NCI-H524 treated with DMSO at 0.1 percent for 48 hours (cell line): ENCODE measurements around the gene MYLK.

ENCODE experiments used
- DNase-seq: peaks from one replicate; lab custom pipeline; 2025; lab: John Stamatoyannopoulos, UW

The MYLK gene

DNA sequence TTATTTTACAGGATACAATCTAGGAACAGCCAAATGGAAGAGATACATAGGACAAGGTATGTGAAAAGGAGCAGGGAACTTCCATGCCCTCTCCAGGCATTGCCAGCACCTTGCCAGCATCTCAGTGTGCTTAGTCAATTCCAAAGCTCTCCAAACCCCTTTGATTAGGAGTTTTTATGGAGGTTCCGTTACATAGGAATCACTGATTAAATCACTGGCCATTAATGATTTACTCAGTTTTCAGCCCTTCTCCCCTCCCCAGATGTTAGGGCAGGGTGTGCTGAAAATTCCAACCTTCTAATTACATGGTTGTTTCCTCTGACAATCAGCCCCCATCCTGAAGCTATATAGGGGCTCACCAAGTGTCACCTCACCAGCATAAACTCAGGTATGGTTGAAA, 11.5 kb downstream of the MYLK start:
- DNase-seq, result no peak

DNA sequence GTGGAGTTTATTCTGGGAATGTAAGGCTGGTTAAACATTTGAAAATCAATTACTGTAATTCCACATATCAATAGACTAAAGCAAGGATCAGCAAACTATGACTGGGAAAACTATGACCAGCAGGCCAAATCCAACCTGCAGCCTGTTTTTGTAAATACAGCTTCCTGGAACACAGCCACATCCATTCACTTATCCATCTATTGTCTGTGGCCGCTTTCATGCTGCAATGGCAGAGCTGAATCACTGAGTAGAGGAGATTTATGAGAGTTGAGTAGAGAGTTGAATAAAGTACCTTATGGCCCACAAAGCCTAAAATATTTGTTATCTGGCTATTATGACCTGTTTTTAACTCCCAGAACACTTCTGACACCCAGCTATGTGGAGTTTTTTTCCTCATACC, 12.2 kb downstream of the MYLK start:
- DNase-seq, result no peak

DNA sequence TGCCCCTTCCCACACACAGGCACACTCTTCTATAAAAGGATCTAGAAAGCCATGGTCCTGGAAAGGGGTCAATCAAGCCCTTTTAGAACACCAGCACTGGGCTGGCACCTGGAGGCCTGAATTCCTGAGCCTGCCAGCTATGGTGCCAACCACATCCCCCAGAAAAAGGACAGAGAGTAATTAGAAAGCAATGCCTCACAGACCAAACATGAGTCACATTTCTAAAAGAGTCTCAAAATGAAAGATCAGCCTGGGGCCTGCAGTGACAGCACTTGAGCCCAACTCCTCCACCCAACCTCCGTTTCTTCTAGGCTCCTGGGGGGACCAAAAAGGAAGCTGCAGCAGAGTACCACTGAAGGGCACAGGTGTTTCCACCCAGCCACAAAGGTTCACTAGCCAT, 14.1 kb downstream of the MYLK start:
- DNase-seq, result no peak

DNA sequence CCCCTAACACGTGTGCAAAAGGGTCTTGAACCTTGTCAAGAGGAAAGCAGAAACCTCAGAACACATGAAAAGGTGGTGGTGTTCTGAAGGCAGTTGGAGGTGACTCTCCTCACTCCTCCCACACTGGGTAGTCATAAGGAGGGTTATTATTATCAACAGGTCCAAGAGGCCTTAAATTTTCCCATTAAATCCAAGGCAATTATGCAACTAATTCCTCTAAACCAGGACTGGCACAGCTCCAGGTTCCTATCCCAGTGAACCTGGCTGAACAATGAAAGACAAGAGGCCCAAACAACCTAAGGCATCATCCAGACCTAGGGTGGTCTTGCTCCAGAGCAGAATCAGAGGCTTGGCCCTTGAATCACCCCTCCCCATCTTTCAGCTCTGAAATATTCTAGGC, 15.0 kb downstream of the MYLK start:
- DNase-seq, result no peak

DNA sequence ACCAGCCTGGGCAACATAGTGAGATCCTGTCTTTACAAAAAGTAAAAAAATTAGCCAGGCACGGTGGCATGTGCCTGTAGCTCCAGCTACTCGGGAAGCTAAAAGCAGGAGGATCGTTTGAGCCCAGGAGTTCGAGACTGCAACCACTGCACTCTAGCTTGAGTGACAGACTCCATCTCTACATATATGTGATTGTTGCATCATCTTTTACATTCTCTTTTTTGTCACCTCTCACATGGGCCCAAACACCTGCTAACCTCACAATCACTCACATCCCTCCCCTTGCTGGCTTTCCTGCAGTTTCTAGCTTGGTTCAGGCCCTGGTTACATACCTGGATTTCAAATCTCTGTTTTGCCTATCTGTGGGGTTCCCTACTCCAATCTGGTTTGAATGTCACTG, 19.4 kb downstream of the MYLK start:
- no peak for DNase-seq

DNA sequence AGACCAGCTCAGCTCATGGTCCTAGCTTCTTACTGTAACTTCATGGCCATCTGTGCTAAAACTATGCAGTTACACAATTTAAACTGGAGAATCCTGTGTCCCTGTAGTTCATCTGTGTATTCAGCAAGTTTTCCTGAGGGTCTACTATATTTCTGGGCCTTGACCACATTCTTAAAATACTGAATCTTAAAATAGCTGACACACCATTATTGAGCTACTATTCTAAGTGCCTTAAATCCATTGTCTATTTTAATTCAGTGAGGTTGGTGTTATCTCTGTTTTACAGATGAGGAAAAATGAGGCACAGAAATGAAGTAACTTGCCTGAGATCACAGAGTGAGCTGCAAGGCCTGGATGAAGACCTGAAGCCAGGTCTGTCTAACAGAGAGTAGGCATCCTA, 22.0 kb downstream of the MYLK start:
- no peak for DNase-seq

DNA sequence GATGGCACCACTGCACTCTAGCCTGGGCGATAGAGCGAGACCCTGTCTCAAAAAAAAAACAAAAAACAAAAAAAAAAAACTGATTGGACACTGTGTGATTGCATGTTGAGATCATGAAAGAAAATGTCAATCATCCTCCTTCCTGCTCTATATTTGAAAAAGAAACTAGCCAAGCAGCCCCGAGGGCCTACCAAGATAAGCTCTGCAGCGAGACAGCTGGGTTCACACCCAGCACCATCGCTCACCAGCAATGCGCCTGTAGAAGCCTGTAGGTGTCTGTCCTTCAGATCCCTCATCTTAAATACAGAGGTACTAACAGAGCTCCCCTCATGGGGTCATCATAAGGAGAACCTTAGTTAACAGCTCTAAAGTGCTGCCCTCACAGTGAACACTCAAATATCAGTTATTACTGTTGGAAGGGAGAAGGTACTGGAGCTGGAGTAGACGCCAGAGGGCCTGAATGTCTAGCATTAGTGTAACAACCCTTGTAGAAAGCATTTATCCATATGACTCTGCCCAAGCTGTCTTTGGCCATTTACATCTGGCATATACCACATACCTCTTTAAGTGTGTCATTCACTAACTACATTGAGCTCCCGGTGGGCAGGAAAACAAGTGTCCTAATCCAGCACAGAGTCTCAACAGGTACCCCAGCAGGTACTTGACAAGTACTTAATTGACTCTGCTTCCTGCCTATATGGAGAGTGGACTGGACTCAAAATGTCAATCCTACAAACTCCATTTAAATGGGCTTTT, 22.9 kb downstream of the MYLK start:
- DNase-seq, result no peak

DNA sequence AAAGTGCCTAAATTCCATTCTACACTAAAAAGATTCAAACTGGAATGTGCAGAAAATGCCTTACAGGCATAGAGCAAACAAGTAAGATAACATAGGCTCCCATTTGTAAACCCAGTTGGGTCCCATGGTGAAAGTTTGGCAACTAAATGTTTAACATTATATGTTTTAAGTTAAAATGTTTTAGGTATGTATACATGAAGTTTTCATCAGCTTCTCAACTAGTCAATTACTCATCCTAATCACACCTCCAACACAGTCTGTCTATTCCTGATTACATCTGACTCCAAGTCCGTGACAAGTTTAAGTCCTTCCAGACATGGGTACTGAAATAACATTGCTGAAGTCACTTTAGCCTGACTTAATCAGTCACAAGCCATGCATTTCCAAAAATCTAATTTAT, 25.0 kb downstream of the MYLK start:
- DNase-seq, result no peak

DNA sequence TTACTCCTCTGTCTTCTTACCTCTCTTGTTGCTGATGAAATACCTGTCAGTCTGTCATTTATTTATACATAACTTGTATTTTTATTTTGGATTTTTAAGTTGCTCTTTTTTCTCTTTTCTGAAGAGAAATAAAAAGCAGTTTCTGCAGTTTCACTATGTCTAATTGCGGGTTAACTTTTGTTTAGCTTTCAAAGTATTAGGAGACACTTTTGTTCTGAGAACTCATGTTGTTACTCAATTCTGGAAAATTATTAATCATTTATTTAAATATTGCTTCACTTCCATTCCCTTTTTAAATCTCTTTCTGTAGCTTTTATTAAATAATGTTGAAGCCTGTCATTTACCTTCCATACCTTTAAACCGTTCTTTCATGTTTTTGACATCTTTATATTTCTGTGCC, 29.2 kb downstream of the MYLK start:
- no peak for DNase-seq

DNA sequence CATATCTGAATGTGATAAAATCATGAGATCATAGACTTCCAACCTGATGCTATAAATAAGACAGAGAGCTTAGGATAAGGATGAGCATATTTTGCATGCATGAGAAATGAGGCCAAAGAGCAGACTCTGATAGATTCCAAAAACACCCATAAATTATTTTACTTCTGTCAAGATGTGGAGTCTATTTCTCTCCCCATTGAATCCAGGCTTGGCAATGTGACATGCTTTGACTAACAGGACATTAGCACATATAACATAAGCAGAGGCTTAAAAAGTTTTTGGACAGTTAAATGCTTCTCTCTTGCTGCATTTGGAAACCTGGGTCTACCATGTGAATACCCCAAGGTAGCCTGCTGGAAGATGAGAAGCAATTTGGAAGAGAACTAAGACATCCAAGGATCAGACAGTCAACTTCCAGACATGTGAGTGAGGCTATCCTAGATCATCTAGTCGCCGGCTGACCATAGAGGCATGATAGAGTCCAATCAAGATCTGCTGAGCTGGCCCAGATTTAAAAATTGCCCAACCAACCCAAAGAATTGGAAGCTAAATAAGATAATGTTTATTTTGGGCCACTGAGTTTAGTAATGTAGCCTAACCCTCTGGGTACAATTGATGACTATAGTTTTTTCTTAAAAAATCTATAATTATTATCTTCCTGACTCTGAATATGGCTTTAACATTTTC, 30.3 kb downstream of the MYLK start:
- DNase-seq, result no peak

DNA sequence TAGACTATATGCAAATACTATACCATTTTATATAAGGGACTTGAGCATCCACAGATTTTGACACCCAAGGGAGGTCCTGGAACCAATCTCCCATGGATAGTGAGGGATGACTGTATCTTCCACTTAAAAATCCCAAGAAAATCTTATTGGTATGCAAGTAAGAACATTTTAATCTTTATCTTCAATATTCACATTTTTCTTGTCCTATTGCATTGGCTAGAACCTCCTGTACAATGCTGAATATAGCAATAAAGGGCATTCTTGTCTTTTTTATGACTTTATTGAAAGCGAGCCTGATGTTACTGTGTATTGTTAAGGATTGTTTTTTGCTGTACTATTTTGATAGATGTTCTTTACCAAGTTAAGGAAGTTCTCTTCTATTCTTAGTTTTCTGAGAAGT, 36.9 kb downstream of the MYLK start:
- no peak for DNase-seq

DNA sequence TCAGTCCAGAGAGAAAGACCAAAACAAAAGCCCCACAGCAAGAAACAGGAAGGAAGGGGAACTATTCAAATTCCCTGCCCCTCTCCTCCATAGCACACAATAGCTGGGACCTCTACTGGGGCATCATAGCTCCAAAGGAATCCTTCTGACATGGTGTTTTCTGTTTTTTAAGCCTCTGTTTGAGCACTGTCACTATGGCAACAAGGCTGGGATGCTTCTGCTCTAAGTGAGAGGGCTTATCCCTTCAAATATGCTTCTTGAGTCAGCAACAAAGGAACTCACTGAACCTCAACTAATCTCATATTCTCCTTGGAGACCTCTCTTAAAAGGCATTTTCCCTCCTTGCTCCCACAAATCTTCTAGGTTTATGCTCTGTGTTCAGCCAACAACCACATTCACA, 40.5 kb downstream of the MYLK start:
- DNase-seq, result peak; percentile 55

DNA sequence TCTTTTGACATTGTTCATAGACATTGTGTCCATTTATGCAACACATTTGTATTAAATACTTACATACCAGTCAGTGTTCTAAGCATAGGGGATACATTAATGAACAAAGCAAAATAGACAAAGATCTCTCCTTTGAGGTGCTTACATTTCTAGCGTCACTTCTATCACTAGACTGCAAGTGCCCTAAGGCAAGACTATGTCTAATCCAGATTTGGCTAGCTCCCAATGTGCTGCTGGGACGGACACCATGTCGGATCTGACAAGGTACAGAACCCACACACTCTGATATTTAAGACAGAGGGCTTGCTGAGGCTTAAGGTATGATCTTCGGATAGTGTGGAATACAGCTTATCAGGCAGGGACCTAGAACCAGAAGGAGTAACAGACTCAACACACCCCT, 41.4 kb downstream of the MYLK start:
- DNase-seq, result no peak

DNA sequence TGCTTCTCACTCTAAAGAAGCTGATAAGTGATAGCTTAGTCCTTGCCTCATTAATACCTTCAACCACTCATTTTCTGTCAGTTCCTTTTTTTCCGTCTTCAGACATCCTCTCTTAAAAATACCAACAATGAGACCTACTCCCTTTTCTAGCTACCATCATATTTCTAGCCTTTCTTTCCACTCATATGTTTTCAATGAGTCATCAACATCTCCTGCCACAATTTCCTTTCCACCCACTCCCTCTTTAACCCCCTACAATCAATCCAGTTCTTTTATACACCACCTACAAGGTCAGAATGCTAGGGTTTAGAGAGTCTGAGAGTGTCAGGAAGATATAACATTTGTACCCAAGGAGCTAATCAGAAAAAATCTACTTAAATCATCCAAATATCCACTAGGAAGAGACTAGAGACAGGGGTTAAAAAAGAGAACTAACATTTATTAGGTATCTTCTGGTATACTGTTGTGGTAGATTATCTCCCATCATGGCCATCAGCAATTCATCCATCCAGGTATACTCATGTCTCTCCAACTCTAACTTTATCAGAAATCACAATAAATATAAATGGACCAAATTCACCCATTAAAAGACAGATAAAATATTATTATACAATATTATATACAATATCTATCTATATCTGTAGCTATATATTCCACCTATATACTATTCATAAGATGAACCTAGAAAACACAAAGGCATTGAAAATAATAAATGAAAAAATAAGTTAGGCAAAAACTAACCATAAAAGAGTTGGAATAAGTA, 42.5 kb downstream of the MYLK start:
- no peak for DNase-seq

DNA sequence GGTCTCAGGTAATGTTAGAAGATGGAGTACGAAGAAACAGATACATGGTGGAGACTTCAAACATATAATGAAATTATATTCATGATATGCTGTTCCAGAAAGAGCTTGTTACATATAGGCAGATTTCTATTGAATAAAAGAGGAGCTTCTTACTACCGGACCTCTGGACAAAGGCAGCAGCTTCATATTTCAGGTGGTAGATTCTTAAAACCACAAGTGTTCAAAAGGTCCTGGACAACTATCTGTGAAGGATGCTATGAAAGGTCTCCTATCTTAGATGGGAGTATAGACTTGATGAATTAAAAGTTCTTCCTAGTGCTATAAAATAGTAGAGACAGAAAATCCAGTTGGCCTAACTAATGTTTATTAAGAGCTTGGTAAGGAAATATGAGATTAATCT, 43.2 kb downstream of the MYLK start:
- no peak for DNase-seq

DNA sequence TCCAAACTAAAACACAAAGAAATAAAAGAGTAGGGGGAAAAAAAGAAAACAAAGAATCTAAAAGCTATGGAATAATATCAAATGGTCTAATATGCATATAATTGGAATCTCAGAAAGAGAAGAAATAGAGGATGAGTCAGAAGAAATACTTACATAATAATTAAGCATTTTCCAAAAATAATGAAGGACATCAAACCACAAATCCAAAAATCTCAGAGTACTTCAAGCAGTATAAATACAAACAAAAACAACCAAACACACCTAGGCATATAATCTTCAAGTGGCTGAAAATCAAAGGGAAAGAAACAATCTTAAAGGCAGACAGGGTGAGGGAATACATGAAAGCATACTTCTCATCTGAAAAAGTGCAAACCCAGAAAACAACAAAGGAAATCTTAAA, 46.3 kb downstream of the MYLK start:
- DNase-seq, result no peak

DNA sequence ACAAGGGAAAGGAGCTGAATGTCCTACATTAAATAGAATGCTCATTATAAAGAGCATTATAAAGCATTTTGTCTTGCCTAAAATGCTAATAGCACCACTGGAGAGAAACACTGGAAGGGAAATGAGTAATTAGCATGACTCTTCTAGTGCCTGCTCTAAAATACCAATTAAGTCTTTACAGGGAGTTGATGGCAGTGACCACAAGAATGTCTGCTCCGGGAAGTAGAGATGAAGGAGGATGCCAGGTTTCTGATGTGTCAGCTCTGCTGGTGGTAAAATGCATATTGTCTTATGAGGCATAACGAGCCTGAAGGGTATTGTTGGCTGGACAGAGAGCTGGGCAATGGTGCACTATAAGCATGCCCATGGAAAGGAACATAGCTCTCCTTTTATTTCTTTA, 49.5 kb downstream of the MYLK start:
- no peak for DNase-seq

DNA sequence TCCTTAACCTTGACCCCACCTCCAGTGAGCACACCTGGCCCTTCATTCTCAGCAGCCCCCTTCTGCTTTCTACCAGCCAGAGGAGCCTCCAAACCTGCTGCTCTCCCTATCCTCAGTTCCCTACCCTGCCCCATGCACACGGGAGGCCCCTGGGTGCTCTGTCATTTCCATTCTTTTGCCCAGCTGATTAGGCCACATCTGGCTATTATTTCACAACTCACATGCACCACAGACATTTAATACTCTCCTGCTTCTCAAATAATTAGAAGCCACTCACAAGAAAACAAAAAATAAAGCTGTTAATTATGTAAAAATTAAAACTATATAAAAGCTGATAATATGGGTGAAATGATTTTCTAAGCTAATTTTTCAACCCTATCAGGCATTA, 50.7 kb downstream of the MYLK start:
- DNase-seq, result no peak

DNA sequence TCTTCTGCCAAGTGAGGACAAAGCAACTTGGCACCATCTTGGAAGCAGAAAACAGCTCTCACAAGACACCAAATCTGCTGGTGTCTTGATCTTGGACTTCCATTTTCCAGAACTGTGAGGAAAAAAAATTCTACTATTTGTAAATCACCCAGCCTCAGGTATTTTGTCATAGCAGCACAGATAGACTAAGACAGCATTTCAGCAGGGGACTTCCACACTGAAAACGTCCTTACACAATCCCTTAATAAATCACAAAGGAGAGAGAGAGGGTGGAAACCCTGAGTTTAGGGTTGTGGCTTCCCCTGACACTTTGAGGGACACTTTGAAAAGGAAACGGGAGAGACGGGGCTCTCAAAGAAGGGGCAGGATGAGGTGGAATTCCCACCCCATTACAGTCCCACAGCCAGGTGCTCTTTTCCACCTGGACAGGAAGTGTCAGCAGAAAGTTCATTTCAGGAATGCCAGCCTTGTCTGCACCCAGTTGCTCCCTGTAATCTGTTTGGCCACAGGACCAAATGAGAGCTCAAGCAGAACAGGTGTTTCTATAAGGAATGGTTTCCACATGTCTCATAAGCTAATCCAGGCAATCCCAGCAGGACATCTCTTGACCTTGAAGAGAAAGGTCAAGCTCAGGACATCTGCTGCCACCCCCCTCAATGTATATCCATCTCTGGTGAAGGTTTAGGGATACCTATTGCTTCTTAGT, 51.3 kb downstream of the MYLK start:
- DNase-seq, result peak; percentile 11

DNA sequence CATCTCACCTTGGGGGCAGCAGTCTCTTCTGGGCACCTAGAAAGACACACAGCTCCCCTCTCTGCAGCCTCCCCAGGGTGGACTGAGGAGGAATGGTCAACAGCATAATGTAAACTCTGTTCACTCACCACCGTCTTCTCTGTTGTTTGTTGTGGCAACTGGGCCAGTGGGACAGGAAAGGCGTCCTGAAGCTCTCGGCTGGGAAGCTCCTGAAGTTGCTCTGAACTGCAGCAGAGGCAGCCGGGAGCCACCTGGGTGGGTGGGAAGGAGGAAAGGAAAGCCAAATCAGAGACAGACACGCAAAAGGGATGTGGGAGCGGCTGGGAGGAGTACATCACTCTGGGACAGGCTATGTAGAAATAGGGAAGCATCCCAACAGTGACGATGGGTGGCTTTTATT, 52.7 kb downstream of the MYLK start:
- no peak for DNase-seq

DNA sequence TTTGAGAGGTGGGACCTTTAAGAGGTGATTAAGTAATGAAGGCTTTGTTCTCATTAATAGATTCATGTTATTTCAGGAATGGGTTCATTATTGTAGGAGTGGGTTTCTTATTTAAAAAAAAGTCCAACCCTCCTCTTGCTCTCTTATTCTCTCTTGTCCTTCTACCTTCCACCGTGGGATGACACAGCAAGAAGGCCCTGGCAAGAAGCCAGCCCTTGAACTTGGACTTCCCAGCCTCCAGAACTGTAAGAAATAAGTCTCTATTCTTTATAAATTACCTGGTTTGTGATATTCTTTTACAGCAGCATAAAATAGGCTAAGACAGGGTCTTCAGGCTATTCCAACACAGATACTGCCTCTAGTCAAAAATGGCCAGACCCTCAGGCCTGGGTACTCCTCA, 62.2 kb downstream of the MYLK start:
- DNase-seq, result no peak

DNA sequence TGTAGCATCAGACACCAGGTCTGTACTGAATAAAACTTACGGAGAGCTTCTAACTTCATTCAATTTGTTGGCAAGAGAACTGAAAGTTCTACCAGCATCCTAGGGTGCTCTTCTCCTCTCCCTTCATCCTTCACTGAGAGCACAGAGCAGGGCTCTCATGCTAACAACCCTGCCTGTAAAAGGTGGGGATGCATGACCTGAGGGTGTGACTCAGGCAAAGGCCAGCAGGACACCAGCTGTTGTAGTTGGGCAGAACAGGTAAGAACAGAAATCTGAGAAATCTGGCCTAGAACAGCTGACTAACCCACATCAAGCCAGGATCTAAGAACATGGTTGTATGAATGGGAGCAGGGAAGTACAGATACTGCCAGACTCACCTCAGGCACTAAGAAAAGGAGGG, 64.2 kb downstream of the MYLK start:
- DNase-seq, result no peak
